ENCODE results near the gene BTBD17.

GRCh38 chr17:74367206-74367605 lies 5.5 kb upstream of the BTBD17 start, which contains the start of gene GPR142:
- no peak for TF ChIP-seq CTCF (IDR thresholded peaks at IDR 0.05)
- TF ChIP-seq POLR2A (IDR thresholded peaks at IDR 0.05) = no peak

Data from esophagus squamous epithelium (tissue), 4 donors.